Peyer's patch (tissue), 4 donors: ENCODE results near the gene OASL. TPM values are rescaled to one million over a fixed set of nuclear protein-coding genes. Genes with fewer than 3 reads are reported as not detected.
"Not testable (repeated sequence)": the region's sequence is repeated elsewhere in the genome, so short reads cannot be mapped to it uniquely, and the experiment has no call there.

Experiments
- DNase-seq, 3 donors: peaks; one replicate each; pipeline ENCODE4 v3.0.0-alpha.2; 2017 to 2019
- H3K27ac ChIP-seq, 4 donors: fragments of 200-600 bp; sonication (generic); one replicate each; pipeline ENCODE4 v1.5.1; 2016 to 2019
- H3K27me3 ChIP-seq, 2 donors: fragments of 200-600 bp; sonication (generic); one replicate each; pipeline ENCODE4 v1.5.1; 2019
- H3K36me3 ChIP-seq, 3 donors: fragments of 200-600 bp; sonication (generic); one replicate each; pipeline ENCODE4 v1.5.1; 2016 to 2019
- H3K4me1 ChIP-seq, 4 donors: fragments of 200-600 bp; sonication (generic); one replicate each; pipeline ENCODE4 v1.5.1; 2016 to 2019
- H3K4me3 ChIP-seq, 4 donors: fragments of 200-600 bp; sonication (generic); 1 replicate in 3 of 4; 2 replicates in 1 of 4; pipeline ENCODE4 v1.5.1; 2016 to 2019; ENCODE audit warnings: mild to moderate bottlenecking in 1 of 4
- H3K9me3 ChIP-seq, 4 donors: fragments of 200-600 bp; sonication (generic); one replicate each; pipeline ENCODE4 v1.5.1; 2016 to 2019; ENCODE audit warnings: mild to moderate bottlenecking in 1 of 4
- POLR2A ChIP-seq, 2 donors: fragments of 450-650 bp; IDR thresholded peaks; one replicate each; pipeline ENCODE4 v1.5.1; 2017; ENCODE audit warnings: antibody characterized with exemption in 2 of 2, mild to moderate bottlenecking in 2 of 2, moderate library complexity in 2 of 2
- total RNA-seq, 4 donors: library from RNA; depleted of rRNA; stranded (reverse); fragments of >200 nt; gene quantifications; one replicate each; pipeline ENCODE4 v1.1.0, GENCODE V29; 2016
- TF ChIP-seq, protein P1 (sequence below), 6 experiments: fragments of 450-650 bp in 4 of 6; fragments of 200-600 bp in 2 of 6; sonication (generic) in 1 of 6; IDR thresholded peaks; one replicate each; pipeline ENCODE4 v1.5.1; 2017 to 2019; ENCODE audit warnings: antibody characterized with exemption in 6 of 6, mild to moderate bottlenecking in 3 of 6, moderate library complexity in 1 of 6

The OASL gene
- total RNA-seq, 4 donors from 2014 or later: 0.66 to 1.2 (median 0.94) TPM; not detected in 1

DNA sequence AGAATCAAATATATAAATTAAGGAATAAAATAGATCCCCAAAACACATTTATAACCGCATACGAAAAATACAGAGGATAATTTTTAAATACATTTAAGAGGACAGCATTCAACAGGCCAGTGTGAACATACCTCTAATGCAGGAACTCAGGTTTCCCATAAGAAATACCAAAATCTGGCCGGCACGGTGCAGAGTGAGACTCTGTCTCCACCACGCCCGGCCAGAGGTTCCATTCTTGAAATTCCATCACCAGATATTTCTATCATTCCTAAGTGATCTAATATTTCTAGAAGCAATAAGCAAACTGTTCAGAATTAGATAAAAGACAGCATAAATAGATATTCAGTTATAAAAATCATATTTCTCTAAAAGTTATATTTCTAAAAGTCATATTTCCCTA, 30.2 kb upstream of the OASL start:
- no peak overlapping the region for H3K4me3 ChIP-seq
- H3K36me3 ChIP-seq: no peaks in the 10 kb centered on the region
- no peak for DNase-seq
- TF ChIP-seq, protein P1, sequence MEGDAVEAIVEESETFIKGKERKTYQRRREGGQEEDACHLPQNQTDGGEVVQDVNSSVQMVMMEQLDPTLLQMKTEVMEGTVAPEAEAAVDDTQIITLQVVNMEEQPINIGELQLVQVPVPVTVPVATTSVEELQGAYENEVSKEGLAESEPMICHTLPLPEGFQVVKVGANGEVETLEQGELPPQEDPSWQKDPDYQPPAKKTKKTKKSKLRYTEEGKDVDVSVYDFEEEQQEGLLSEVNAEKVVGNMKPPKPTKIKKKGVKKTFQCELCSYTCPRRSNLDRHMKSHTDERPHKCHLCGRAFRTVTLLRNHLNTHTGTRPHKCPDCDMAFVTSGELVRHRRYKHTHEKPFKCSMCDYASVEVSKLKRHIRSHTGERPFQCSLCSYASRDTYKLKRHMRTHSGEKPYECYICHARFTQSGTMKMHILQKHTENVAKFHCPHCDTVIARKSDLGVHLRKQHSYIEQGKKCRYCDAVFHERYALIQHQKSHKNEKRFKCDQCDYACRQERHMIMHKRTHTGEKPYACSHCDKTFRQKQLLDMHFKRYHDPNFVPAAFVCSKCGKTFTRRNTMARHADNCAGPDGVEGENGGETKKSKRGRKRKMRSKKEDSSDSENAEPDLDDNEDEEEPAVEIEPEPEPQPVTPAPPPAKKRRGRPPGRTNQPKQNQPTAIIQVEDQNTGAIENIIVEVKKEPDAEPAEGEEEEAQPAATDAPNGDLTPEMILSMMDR (IDR thresholded peaks at IDR 0.05): no peak
- TF ChIP-seq POLR2A (IDR thresholded peaks at IDR 0.05): no peak
- no peak overlapping the region for H3K27ac ChIP-seq
- no peaks in the 10 kb centered on the region for H3K27me3 ChIP-seq
- no peaks in the 10 kb centered on the region for H3K4me1 ChIP-seq
- H3K9me3 ChIP-seq: no peaks in the 10 kb centered on the region

DNA sequence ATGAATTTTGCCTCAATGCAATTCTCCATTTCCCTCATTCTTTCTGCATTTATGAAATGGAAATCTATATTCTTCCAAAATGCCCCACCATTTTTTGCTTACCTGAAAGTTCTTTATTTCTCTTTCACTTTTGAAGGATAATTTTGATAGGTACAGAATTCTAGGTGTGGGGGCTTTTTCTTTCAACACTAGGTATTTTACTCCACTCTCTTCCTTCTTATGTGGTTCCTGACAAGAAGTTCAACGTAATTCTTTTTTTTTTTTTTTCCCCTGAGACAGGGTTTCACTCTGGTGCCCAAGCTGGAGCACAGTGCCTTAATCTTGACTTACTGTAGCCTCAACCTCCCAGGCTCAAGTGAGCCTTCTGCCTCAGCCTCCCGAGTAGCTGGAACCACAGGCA, 26.3 kb upstream of the OASL start:
- DNase-seq: no peak
- TF ChIP-seq, protein P1 (IDR thresholded peaks at IDR 0.05): no peak
- TF ChIP-seq POLR2A (IDR thresholded peaks at IDR 0.05): no peak

DNA sequence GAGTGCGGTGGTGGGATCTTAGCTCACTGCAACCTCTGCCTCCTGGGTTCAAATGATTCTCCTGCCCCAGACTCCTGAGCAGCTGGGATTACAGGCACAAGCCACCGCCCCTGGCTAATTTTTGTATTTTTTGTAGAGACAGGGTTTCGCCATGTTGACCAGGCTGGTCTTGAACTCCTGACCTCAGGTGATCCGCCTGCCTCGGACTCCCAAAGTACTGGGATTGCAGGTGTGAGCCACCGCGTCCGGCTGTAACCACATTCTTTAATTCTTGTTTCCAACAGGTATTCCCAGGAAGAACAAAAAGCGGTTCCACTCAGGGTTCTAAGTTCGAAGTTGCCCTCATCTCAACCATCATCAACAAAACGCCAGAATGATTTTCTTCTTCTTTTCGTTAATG, 25.5 kb upstream of the OASL start:
- H3K9me3 ChIP-seq, DNase-seq, H3K4me3 ChIP-seq, H3K27me3 ChIP-seq, H3K36me3 ChIP-seq, H3K4me1 ChIP-seq, H3K27ac ChIP-seq: not testable (repeated sequence)

More for the DNA sequence above, 26.3 kb upstream of the OASL start:
- Histone ChIP-seq H3K27ac (no peak overlapping the region), H3K36me3 (no peaks in the 10 kb centered on the region), H3K4me1 (peaks cover 0 to under 1% (median 0%) of the 10 kb centered on the region in 4 donors), H3K27me3 (no peaks in the 10 kb centered on the region), H3K4me3 (no peak overlapping the region), H3K9me3 (no peaks in the 10 kb centered on the region)

DNA sequence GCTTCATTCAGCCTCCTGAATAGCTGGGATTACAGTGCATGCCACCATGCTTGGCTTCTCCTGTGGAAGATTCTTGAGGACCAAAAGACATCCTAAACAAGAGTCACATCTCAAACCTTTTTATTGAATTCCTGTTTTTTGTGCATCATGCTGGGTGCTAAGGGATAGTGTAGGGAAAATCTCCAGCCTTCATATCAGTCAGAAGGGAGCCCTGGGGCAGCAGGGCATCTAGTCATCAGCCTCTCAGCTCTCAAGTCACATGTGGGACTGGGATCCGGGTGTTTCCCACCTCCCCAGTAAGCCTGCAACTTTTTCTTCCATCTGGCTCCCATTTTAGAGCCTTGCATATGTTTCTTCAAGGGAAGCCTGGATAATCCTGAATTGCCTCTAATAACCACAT, 25.1 kb upstream of the OASL start:
- TF ChIP-seq POLR2A (IDR thresholded peaks at IDR 0.05): no peak
- TF ChIP-seq, protein P1 (IDR thresholded peaks at IDR 0.05): no peak
- Histone ChIP-seq H3K4me1 (peaks cover 0 to 6% (median 0%) of the 10 kb centered on the region in 4 donors), H3K27ac (no peak overlapping the region), H3K36me3 (no peaks in the 10 kb centered on the region), H3K4me3 (no peak overlapping the region), H3K9me3 (no peaks in the 10 kb centered on the region), H3K27me3 (no peaks in the 10 kb centered on the region)
- no peak for DNase-seq

DNA sequence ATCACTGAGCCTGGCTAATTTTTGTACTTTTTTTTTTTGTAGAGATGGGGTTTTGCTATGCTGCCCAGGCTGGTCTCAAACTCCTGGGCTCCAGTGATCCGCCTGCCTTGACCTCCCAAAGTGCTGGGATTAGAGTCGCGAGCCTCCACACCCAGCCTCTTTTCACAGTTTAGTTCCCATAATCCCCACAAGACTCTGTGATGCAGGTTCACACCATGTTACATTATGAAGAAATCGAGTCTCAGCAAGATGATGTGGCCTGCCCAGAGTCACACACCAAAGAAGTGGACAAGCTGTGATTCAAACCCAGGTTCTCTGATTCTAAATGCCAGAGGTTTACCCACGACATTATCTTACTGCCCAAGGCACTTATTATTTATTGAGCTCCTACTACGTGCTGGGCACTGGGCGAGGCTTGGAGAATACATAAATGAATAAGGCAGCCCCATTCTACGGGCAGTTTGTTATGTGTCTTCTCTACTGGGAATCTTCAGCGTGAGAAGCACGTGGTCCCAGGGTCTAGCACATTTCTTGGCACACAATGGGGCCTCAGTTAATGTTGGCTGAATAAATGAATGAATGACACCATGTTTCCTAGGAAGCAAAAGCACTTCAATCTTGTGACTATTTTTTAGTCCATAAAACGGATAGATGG, 23.5 kb upstream of the OASL start:
- no peaks in the 10 kb centered on the region for H3K9me3 ChIP-seq
- no peak overlapping the region for H3K27ac ChIP-seq
- no peak overlapping the region for H3K4me3 ChIP-seq
- no peaks in the 10 kb centered on the region for H3K27me3 ChIP-seq
- TF ChIP-seq, protein P1 (IDR thresholded peaks at IDR 0.05): no peak
- no peak for TF ChIP-seq POLR2A (IDR thresholded peaks at IDR 0.05)
- DNase-seq: no peak
- no peaks in the 10 kb centered on the region for H3K36me3 ChIP-seq
- H3K4me1 ChIP-seq: peaks cover 0 to 6% (median 0%) of the 10 kb centered on the region in 4 donors

DNA sequence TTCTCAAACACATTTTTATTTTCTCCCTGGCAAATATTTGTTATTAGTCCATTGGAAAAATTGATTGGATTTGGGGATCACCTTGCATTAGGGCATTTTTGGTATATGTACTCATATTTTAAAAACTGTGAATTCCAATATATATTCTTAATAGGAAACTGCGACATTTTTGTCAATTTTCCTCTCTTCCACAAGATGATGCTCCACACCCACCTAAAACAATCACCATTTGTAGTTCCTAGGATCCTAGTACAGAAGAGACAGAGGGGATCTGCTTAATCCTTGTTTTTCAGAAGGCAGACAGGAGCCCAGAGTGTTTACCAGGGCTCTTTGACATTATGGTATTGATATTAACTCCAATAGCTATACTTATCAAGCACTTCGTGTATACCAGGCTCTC, 22.8 kb upstream of the OASL start:
- H3K4me1 ChIP-seq: peaks cover 0 to 6% (median 0%) of the 10 kb centered on the region in 4 donors
- TF ChIP-seq POLR2A (IDR thresholded peaks at IDR 0.05): no peak
- TF ChIP-seq, protein P1 (IDR thresholded peaks at IDR 0.05): peak in 3 of 6 experiments; percentile 4 to 14 (median 10)
- H3K4me3 ChIP-seq: no peak overlapping the region

More for the DNA sequence above, 22.8 kb upstream of the OASL start:
- Histone ChIP-seq H3K27ac (no peak overlapping the region), H3K9me3 (no peaks in the 10 kb centered on the region), H3K27me3 (no peaks in the 10 kb centered on the region), H3K36me3 (no peaks in the 10 kb centered on the region)
- no peak for DNase-seq
